HFF-Myc (cell line): Measurements from ENCODE around the gene GAREM1.
A peak's percentile ranks its signal among the peaks of the same experiment; 100 is the strongest.

Source experiments
- DNase-seq: peaks from one replicate; pipeline ENCODE4 v3.0.0-alpha.2; 2011; ENCODE audit warnings: low read depth; ENCODE audit errors: extremely low read depth
- H3K4me3 ChIP-seq: replicated peaks from 2 replicates; pipeline ENCODE4 v1.5.1; 2011; ENCODE audit warnings: low read depth, mild to moderate bottlenecking, control low read depth, low read length
- TF ChIP-seq, protein P1 (sequence below): IDR thresholded peaks from 2 replicates; pipeline ENCODE4 v1.5.1; 2012; ENCODE audit warnings: mild to moderate bottlenecking, low read depth, low read length, control low read depth; ENCODE audit errors: missing control alignments

The GAREM1 gene

GRCh38 chr18:32301976-32302743, 168.5 kb downstream of the GAREM1 start:
- H3K4me3 ChIP-seq = no peak overlapping the region
- DNase-seq = no peak
- TF ChIP-seq, protein P1, sequence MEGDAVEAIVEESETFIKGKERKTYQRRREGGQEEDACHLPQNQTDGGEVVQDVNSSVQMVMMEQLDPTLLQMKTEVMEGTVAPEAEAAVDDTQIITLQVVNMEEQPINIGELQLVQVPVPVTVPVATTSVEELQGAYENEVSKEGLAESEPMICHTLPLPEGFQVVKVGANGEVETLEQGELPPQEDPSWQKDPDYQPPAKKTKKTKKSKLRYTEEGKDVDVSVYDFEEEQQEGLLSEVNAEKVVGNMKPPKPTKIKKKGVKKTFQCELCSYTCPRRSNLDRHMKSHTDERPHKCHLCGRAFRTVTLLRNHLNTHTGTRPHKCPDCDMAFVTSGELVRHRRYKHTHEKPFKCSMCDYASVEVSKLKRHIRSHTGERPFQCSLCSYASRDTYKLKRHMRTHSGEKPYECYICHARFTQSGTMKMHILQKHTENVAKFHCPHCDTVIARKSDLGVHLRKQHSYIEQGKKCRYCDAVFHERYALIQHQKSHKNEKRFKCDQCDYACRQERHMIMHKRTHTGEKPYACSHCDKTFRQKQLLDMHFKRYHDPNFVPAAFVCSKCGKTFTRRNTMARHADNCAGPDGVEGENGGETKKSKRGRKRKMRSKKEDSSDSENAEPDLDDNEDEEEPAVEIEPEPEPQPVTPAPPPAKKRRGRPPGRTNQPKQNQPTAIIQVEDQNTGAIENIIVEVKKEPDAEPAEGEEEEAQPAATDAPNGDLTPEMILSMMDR = no peak

- TF ChIP-seq, protein P1 = no peak
- no peak overlapping the region for H3K4me3 ChIP-seq
- DNase-seq = no peak
These were observed 169.3 kb downstream of the GAREM1 start for GRCh38 chr18:32301361-32301760.

DNA sequence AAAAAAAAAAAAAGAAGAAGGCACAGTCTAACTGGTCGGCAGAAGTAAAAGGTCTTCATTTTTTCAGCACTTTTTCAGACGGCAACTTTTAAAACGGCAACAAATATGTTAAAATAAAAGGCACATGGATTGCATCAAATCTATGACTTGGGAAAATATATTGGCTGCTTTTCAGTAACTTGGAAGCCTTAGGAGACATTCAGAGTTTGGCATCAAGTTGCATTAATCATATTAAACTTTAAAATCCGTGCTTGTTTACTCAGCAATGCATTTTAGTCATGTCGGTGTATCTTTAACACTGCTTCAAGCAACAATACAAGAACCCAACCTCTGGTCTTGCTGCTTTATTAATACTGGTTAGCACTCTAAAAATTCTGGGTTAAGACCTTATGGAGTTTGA, 169.8 kb downstream of the GAREM1 start:
- TF ChIP-seq, protein P1 = no peak
- no peak overlapping the region for H3K4me3 ChIP-seq
- no peak for DNase-seq

- TF ChIP-seq, protein P1 = no peak
- no peak for DNase-seq
- no peak overlapping the region for H3K4me3 ChIP-seq
These were observed 171.2 kb downstream of the GAREM1 start for GRCh38 chr18:32299484-32299883.

- no peak overlapping the region for H3K4me3 ChIP-seq
- TF ChIP-seq, protein P1 = no peak
- DNase-seq = peak; percentile 75
These were observed 172.5 kb downstream of the GAREM1 start for GRCh38 chr18:32298171-32298667.

- no peak for DNase-seq
- TF ChIP-seq, protein P1 = no peak
- no peak overlapping the region for H3K4me3 ChIP-seq
These were observed 173.0 kb downstream of the GAREM1 start for GRCh38 chr18:32297579-32298170.

DNA sequence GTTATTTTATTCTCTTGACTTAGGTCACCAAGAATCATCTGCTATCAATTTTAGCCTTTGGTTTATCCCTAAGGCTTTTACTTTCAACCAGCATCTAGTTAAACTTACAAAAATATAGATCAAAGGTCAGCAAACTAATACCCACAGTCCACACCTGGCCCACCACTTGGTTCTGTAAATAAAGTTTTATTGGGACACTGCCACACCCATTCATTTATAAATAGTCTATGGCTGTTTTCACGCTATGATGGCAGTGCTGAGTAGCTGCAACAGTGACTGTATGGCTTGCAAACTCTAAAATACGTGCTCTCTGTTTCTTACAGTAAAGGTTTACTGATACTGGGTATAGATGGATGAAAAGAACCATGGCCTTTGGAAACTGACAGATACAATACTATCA, 173.8 kb downstream of the GAREM1 start:
- H3K4me3 ChIP-seq = no peak overlapping the region
- DNase-seq = no peak
- TF ChIP-seq, protein P1 = no peak
